OCI-LY3 (cell line): ENCODE measurements around the gene GLP2R.

Source experiments
- H2AFZ ChIP-seq: fragments of 200-600, 300-600 bp; shearing (Covaris generic); 2 replicates; pipeline ENCODE4 v1.6.0; 2014; ENCODE audit warnings: antibody characterized with exemption, low read depth, low read length
- H3K27ac ChIP-seq: fragments of 200-600, 300-600 bp; sonication (generic); 2 replicates; pipeline ENCODE4 v1.5.1; 2014; ENCODE audit warnings: mild to moderate bottlenecking, low read length, moderate library complexity, mixed read lengths
- H3K27me3 ChIP-seq: fragments of 200-600, 300-600 bp; sonication (generic); 2 replicates; pipeline ENCODE4 v1.6.1; 2014; ENCODE audit warnings: low read depth, low read length, mixed read lengths
- H3K36me3 ChIP-seq: fragments of 200-600, 300-600 bp; sonication (generic); replicated peaks from 2 replicates; pipeline ENCODE3; 2014; ENCODE audit warnings: low read depth, low read length, mixed read lengths
- H3K4me1 ChIP-seq: fragments of 300-600, 200-600 bp; sonication (generic); 2 replicates; pipeline ENCODE4 v1.6.1; 2014; ENCODE audit warnings: low read length, mixed read lengths
- H3K4me2 ChIP-seq: fragments of 200-600, 300-600 bp; sonication (generic); 2 replicates; pipeline ENCODE4 v1.6.1; 2014; ENCODE audit warnings: low read length, mixed read lengths
- H3K4me3 ChIP-seq: fragments of 300-600, 200-600 bp; sonication (generic); 2 replicates; pipeline ENCODE4 v1.5.1; 2014; ENCODE audit warnings: antibody characterized with exemption, mild to moderate bottlenecking, low read length, moderate library complexity
- H3K79me2 ChIP-seq: fragments of 300-600, 200-600 bp; shearing (Covaris generic); 2 replicates; pipeline ENCODE4 v1.6.1; 2014; ENCODE audit warnings: mild to moderate bottlenecking, low read length, mixed read lengths
- H3K9ac ChIP-seq: fragments of 300-600, 200-600 bp; shearing (Covaris generic); 2 replicates; pipeline ENCODE4 v1.6.0; 2014; ENCODE audit warnings: mild to moderate bottlenecking, low read length, moderate library complexity
- H3K9me3 ChIP-seq: fragments of 200-600, 300-600 bp; shearing (Covaris generic); 2 replicates; pipeline ENCODE4 v1.6.1; 2014; ENCODE audit warnings: low read length, mixed read lengths; ENCODE audit not compliant: insufficient read depth
- H4K20me1 ChIP-seq: fragments of 200-600, 300-600 bp; sonication (generic); 2 replicates; pipeline ENCODE4 v1.6.1; 2016; ENCODE audit warnings: low read length, mixed read lengths; ENCODE audit not compliant: insufficient read depth
- CTCF ChIP-seq: fragments of 200-600, 300-600 bp; sonication (generic); IDR thresholded peaks from 2 replicates; pipeline ENCODE4 v1.5.1; 2014; ENCODE audit warnings: antibody characterized with exemption, low read length, low read depth
- EZH2phosphoT487 ChIP-seq: fragments of 200-600 bp; shearing (Covaris generic); IDR thresholded peaks from 2 replicates; pipeline ENCODE4 v1.6.1; 2018; ENCODE audit warnings: antibody characterized with exemption, mixed run types, low read depth

The GLP2R gene

GRCh38 chr17:9837551-9838471, 12.1 kb downstream of the GLP2R start:
- Histone ChIP-seq H4K20me1 (no peaks in the 10 kb centered on the region), H3K4me2 (no peak overlapping the region), H3K9me3 (no peaks in the 10 kb centered on the region), H3K79me2 (no peaks in the 10 kb centered on the region), H3K4me3 (no peak overlapping the region), H3K4me1 (no peaks in the 10 kb centered on the region), H3K27me3 (no peaks in the 10 kb centered on the region), H3K9ac (no peak overlapping the region), H3K27ac (no peak overlapping the region), H3K36me3 (no peaks in the 10 kb centered on the region), H2AFZ (no peak overlapping the region)
- TF ChIP-seq EZH2phosphoT487 (no peak), CTCF (no peak)

- H3K4me2 ChIP-seq: no peak overlapping the region
- no peak overlapping the region for H3K27ac ChIP-seq
- H3K4me1 ChIP-seq: no peaks in the 10 kb centered on the region
- H3K9me3 ChIP-seq: no peaks in the 10 kb centered on the region
- no peak overlapping the region for H3K4me3 ChIP-seq
- H2AFZ ChIP-seq: no peak overlapping the region
- TF ChIP-seq EZH2phosphoT487 (no peak), CTCF (no peak)
- no peaks in the 10 kb centered on the region for H4K20me1 ChIP-seq
- H3K79me2 ChIP-seq: no peaks in the 10 kb centered on the region
- H3K27me3 ChIP-seq: no peaks in the 10 kb centered on the region
- no peak overlapping the region for H3K9ac ChIP-seq
- H3K36me3 ChIP-seq: no peaks in the 10 kb centered on the region
Measured at GRCh38 chr17:9839433-9839832, 13.7 kb downstream of the GLP2R start.

GRCh38 chr17:9842057-9842758, 16.5 kb downstream of the GLP2R start:
- Histone ChIP-seq H4K20me1 (no peaks in the 10 kb centered on the region), H3K9me3 (no peaks in the 10 kb centered on the region), H3K9ac (no peak overlapping the region), H2AFZ (no peak overlapping the region), H3K27ac (no peak overlapping the region), H3K4me1 (no peaks in the 10 kb centered on the region), H3K79me2 (no peaks in the 10 kb centered on the region), H3K4me2 (no peak overlapping the region), H3K36me3 (no peaks in the 10 kb centered on the region), H3K4me3 (no peak overlapping the region), H3K27me3 (no peaks in the 10 kb centered on the region)
- TF ChIP-seq EZH2phosphoT487: no peak
- TF ChIP-seq CTCF: no peak

GRCh38 chr17:9843152-9844010, 17.7 kb downstream of the GLP2R start:
- Histone ChIP-seq H3K27me3 (no peaks in the 10 kb centered on the region), H3K27ac (no peak overlapping the region), H3K4me1 (no peaks in the 10 kb centered on the region), H3K9ac (no peak overlapping the region), H2AFZ (no peak overlapping the region), H3K36me3 (no peaks in the 10 kb centered on the region), H3K4me3 (no peak overlapping the region), H4K20me1 (no peaks in the 10 kb centered on the region), H3K9me3 (no peaks in the 10 kb centered on the region), H3K79me2 (no peaks in the 10 kb centered on the region), H3K4me2 (no peak overlapping the region)
- TF ChIP-seq CTCF (no peak), EZH2phosphoT487 (no peak)
